ENCODE measurements around the gene SIAH1.

DNA sequence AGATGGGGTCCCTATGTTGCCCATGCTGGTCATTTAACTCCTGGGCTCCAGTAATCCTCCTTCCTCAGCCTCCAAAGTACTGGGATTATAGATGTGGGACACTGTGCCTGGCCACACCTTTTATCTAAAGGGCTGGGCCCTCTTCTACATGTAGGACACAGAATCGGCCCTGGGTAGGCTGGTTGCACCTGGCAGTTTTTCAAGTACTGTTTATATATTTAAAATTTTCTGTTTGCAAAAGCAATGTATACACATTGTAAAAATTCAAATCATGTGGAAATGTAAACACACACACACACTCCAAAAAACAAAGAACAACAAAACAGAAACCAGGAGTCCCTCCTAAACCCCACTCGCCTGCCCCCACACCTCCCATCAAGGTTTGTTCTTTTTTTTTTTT is 28.1 kb upstream of the SIAH1 start:
- TF ChIP-seq, protein P1, sequence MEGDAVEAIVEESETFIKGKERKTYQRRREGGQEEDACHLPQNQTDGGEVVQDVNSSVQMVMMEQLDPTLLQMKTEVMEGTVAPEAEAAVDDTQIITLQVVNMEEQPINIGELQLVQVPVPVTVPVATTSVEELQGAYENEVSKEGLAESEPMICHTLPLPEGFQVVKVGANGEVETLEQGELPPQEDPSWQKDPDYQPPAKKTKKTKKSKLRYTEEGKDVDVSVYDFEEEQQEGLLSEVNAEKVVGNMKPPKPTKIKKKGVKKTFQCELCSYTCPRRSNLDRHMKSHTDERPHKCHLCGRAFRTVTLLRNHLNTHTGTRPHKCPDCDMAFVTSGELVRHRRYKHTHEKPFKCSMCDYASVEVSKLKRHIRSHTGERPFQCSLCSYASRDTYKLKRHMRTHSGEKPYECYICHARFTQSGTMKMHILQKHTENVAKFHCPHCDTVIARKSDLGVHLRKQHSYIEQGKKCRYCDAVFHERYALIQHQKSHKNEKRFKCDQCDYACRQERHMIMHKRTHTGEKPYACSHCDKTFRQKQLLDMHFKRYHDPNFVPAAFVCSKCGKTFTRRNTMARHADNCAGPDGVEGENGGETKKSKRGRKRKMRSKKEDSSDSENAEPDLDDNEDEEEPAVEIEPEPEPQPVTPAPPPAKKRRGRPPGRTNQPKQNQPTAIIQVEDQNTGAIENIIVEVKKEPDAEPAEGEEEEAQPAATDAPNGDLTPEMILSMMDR (IDR thresholded peaks at IDR 0.05): no peak
- no peak for TF ChIP-seq EZH2 (IDR thresholded peaks at IDR 0.05; ENCODE audit: borderline replicate concordance, insufficient read depth, low read depth, low read length, poor library complexity, severe bottlenecking)

All from B cell (primary cell).